Measurements from ENCODE around the gene THOC3.
"Not testable (repeated sequence)": the region's sequence is repeated elsewhere in the genome, so short reads cannot be mapped to it uniquely, and the experiment has no call there.

THOC3 gene

GRCh38 chr5:175948329-175949108, 19.6 kb downstream of the THOC3 start:
- not testable (repeated sequence) for H3K4me3 ChIP-seq (ENCODE audit: low read length); H3K4me1 ChIP-seq (ENCODE audit: low read length); H3K9ac ChIP-seq (ENCODE audit: low read length); H3K79me2 ChIP-seq (ENCODE audit: low read length); H3K36me3 ChIP-seq (replicated peaks; ENCODE audit: low read depth, low read length); H2AFZ ChIP-seq (ENCODE audit: low read depth, low read length); H3K4me2 ChIP-seq (ENCODE audit: low read length); H3K27me3 ChIP-seq (ENCODE audit: low read depth, low read length); H3K27ac ChIP-seq (ENCODE audit: low read length); H4K20me1 ChIP-seq (ENCODE audit: insufficient read depth, low read length); H3K9me3 ChIP-seq (ENCODE audit: insufficient read depth, low read length)

- not testable (repeated sequence) for H3K4me1 ChIP-seq (ENCODE audit: low read length); H4K20me1 ChIP-seq (ENCODE audit: insufficient read depth, low read length); H3K36me3 ChIP-seq (replicated peaks; ENCODE audit: low read depth, low read length); H3K79me2 ChIP-seq (ENCODE audit: low read length); H2AFZ ChIP-seq (ENCODE audit: low read depth, low read length); H3K27me3 ChIP-seq (ENCODE audit: low read depth, low read length); H3K9ac ChIP-seq (ENCODE audit: low read length); H3K4me3 ChIP-seq (ENCODE audit: low read length); H3K9me3 ChIP-seq (ENCODE audit: insufficient read depth, low read length); H3K27ac ChIP-seq (ENCODE audit: low read length); H3K4me2 ChIP-seq (ENCODE audit: low read length)
Observed at GRCh38 chr5:175943253-175943652, 24.9 kb downstream of the THOC3 start.

GRCh38 chr5:175940632-175941031, 27.5 kb downstream of the THOC3 start:
- H3K79me2 ChIP-seq (ENCODE audit: low read length); H3K9ac ChIP-seq (ENCODE audit: low read length); H3K4me1 ChIP-seq (ENCODE audit: low read length); H4K20me1 ChIP-seq (ENCODE audit: insufficient read depth, low read length); H3K4me2 ChIP-seq (ENCODE audit: low read length); H3K36me3 ChIP-seq (replicated peaks; ENCODE audit: low read depth, low read length); H3K27me3 ChIP-seq (ENCODE audit: low read depth, low read length); H3K27ac ChIP-seq (ENCODE audit: low read length); H3K4me3 ChIP-seq (ENCODE audit: low read length); H3K9me3 ChIP-seq (ENCODE audit: insufficient read depth, low read length); H2AFZ ChIP-seq (ENCODE audit: low read depth, low read length): not testable (repeated sequence)

GRCh38 chr5:175938489-175938888, 29.6 kb downstream of the THOC3 start:
- not testable (repeated sequence) for H3K79me2 ChIP-seq (ENCODE audit: low read length); H3K9me3 ChIP-seq (ENCODE audit: insufficient read depth, low read length); H4K20me1 ChIP-seq (ENCODE audit: insufficient read depth, low read length); H3K36me3 ChIP-seq (replicated peaks; ENCODE audit: low read depth, low read length); H3K27ac ChIP-seq (ENCODE audit: low read length); H2AFZ ChIP-seq (ENCODE audit: low read depth, low read length); H3K9ac ChIP-seq (ENCODE audit: low read length); H3K4me1 ChIP-seq (ENCODE audit: low read length); H3K27me3 ChIP-seq (ENCODE audit: low read depth, low read length); H3K4me3 ChIP-seq (ENCODE audit: low read length); H3K4me2 ChIP-seq (ENCODE audit: low read length)

GRCh38 chr5:175928752-175929151, 39.4 kb downstream of the THOC3 start:
- H3K27me3 ChIP-seq (ENCODE audit: low read depth, low read length); H3K9me3 ChIP-seq (ENCODE audit: insufficient read depth, low read length); H3K4me2 ChIP-seq (ENCODE audit: low read length); H3K79me2 ChIP-seq (ENCODE audit: low read length); H3K4me1 ChIP-seq (ENCODE audit: low read length); H3K4me3 ChIP-seq (ENCODE audit: low read length); H3K36me3 ChIP-seq (replicated peaks; ENCODE audit: low read depth, low read length); H3K9ac ChIP-seq (ENCODE audit: low read length); H3K27ac ChIP-seq (ENCODE audit: low read length); H2AFZ ChIP-seq (ENCODE audit: low read depth, low read length); H4K20me1 ChIP-seq (ENCODE audit: insufficient read depth, low read length): not testable (repeated sequence)

- H3K79me2 ChIP-seq (ENCODE audit: low read length); H3K9ac ChIP-seq (ENCODE audit: low read length); H3K9me3 ChIP-seq (ENCODE audit: insufficient read depth, low read length); H4K20me1 ChIP-seq (ENCODE audit: insufficient read depth, low read length); H3K4me3 ChIP-seq (ENCODE audit: low read length); H3K27ac ChIP-seq (ENCODE audit: low read length); H2AFZ ChIP-seq (ENCODE audit: low read depth, low read length); H3K27me3 ChIP-seq (ENCODE audit: low read depth, low read length); H3K4me2 ChIP-seq (ENCODE audit: low read length); H3K4me1 ChIP-seq (ENCODE audit: low read length): not testable (repeated sequence)
- H3K36me3 ChIP-seq (replicated peaks; ENCODE audit: low read depth, low read length): peaks cover 10% of the 10 kb centered on the region
Observed at GRCh38 chr5:175925106-175925505, 43.0 kb downstream of the THOC3 start.

- H3K4me3 ChIP-seq (ENCODE audit: low read length): no peak overlapping the region
- no peak overlapping the region for H3K4me2 ChIP-seq (ENCODE audit: low read length)
- no peak overlapping the region for H3K27ac ChIP-seq (ENCODE audit: low read length)
- H3K36me3 ChIP-seq (replicated peaks; ENCODE audit: low read depth, low read length): peaks cover 10% of the 10 kb centered on the region
- TF ChIP-seq CTCF (IDR thresholded peaks at IDR 0.05; ENCODE audit: low read depth, low read length): no peak
- no peak for TF ChIP-seq EZH2phosphoT487 (IDR thresholded peaks at IDR 0.05; ENCODE audit: low read depth)
- no peak overlapping the region for H3K9ac ChIP-seq (ENCODE audit: low read length)
- no peaks in the 10 kb centered on the region for H3K79me2 ChIP-seq (ENCODE audit: low read length)
- no peaks in the 10 kb centered on the region for H4K20me1 ChIP-seq (ENCODE audit: insufficient read depth, low read length)
- H3K4me1 ChIP-seq (ENCODE audit: low read length): peaks cover 6% of the 10 kb centered on the region; the same call in 1 of the 2 replicates
- no peak overlapping the region for H2AFZ ChIP-seq (ENCODE audit: low read depth, low read length)
- no peaks in the 10 kb centered on the region for H3K27me3 ChIP-seq (ENCODE audit: low read depth, low read length)
- no peaks in the 10 kb centered on the region for H3K9me3 ChIP-seq (ENCODE audit: insufficient read depth, low read length)
Observed at GRCh38 chr5:175922192-175922885, 45.8 kb downstream of the THOC3 start.
